Tibial nerve (tissue), 3 donors: ENCODE measurements around the gene SUMO3.

Source experiments
- CTCF ChIP-seq, 5 experiments: fragments of 200-600 bp in 3 of 5; fragments of 450-650 bp in 2 of 5; sonication (generic) in 3 of 5; IDR thresholded peaks; one replicate each; pipeline ENCODE4 v1.5.1; 2016 to 2019; ENCODE audit warnings: antibody characterized with exemption in 5 of 5, mild to moderate bottlenecking in 3 of 5, moderate library complexity in 2 of 5
- POLR2A ChIP-seq, 2 donors: fragments of 450-650 bp; IDR thresholded peaks; one replicate each; pipeline ENCODE4 v1.6.1; 2017; ENCODE audit warnings: antibody characterized with exemption in 2 of 2, mild to moderate bottlenecking in 2 of 2, moderate library complexity in 2 of 2

- TF ChIP-seq CTCF (IDR thresholded peaks at IDR 0.05): no peak
- TF ChIP-seq POLR2A (IDR thresholded peaks at IDR 0.05): no peak
Measured at GRCh38 chr21:44857127-44857892, 39.4 kb upstream of the SUMO3 start.
